HEK293 (cell line): Measurements from ENCODE around the gene EFCAB6.

Source experiments
- FEZF1 ChIP-seq: fragments of 450-650 bp; formaldehyde crosslinking; IDR thresholded peaks from 2 replicates; pipeline ENCODE4 v1.5.1; 2016; ENCODE audit warnings: missing biosample characterization, missing genetic modification characterization
- GLIS1 ChIP-seq: fragments of 450-650 bp; formaldehyde crosslinking; IDR thresholded peaks from 2 replicates; pipeline ENCODE4 v1.5.1; 2016; ENCODE audit warnings: missing biosample characterization, missing genetic modification characterization
- HOXC10 ChIP-seq: sonication (generic); formaldehyde crosslinking; IDR thresholded peaks from 2 replicates; pipeline ENCODE4 v1.8.1; 2023; ENCODE audit warnings: mild to moderate bottlenecking, missing genetic modification reagents
- SALL2 ChIP-seq: fragments of 450-650 bp; formaldehyde crosslinking; IDR thresholded peaks from 2 replicates; pipeline ENCODE4 v1.5.0; 2017; ENCODE audit warnings: missing biosample characterization, mild to moderate bottlenecking, missing genetic modification characterization, borderline replicate concordance
- SP2 ChIP-seq: fragments of 450-650 bp; formaldehyde crosslinking; IDR thresholded peaks from 2 replicates; pipeline ENCODE4 v1.5.1; 2016; ENCODE audit warnings: missing biosample characterization, missing genetic modification characterization
- SP3 ChIP-seq: fragments of 450-650 bp; formaldehyde crosslinking; IDR thresholded peaks from 2 replicates; pipeline ENCODE4 v1.5.1; 2016; ENCODE audit warnings: missing biosample characterization, missing genetic modification characterization
- ZNF501 ChIP-seq: fragments of 450-650 bp; formaldehyde crosslinking; IDR thresholded peaks from 2 replicates; pipeline ENCODE4 v1.5.1; 2016; ENCODE audit warnings: missing biosample characterization, missing genetic modification characterization
- TF ChIP-seq, protein P1 (sequence below): fragments of 450-650 bp; formaldehyde crosslinking; IDR thresholded peaks from 2 replicates; pipeline ENCODE4 v1.5.1; 2016; ENCODE audit warnings: missing biosample characterization, missing genetic modification characterization
- TF ChIP-seq, protein P2 (sequence below): fragments of 450-650 bp; IDR thresholded peaks from 2 replicates; pipeline ENCODE4 v1.5.1; 2018; ENCODE audit warnings: missing biosample characterization, mild to moderate bottlenecking, missing genetic modification characterization

DNA sequence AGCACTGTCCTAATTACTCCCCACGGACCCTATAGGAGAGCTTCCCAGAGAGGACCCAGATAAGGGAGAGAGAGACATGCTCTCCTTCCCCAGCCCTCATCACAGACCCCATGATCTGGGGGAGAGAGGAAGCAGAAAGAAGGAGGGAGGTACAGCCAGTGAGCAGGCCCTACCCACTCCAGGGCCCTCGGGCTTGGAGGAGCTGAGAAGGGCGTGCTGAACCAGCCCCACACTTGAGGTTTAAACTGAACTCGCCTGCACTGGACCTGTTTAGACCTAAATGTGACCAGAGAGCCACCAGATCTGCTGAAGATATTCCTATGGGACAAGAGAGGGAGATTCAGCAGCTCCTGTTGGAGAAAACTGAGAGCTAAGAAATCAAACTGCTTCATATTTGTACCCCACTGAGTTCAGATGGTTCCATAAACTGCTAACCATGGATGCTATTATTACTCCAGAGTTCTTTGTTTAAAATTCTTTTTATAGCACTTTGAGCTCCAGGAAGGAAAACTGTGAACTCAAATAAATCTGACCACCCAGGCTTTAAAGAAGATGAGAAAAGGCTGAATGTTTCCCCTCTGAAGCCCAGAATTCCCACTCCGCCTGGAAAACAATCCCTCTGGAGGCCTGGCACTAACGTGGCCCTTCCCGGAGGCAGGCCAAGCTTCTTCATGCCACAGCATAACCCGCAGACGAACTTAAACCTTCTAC lies 67.2 kb downstream of the EFCAB6 start:
- TF ChIP-seq, protein P1, sequence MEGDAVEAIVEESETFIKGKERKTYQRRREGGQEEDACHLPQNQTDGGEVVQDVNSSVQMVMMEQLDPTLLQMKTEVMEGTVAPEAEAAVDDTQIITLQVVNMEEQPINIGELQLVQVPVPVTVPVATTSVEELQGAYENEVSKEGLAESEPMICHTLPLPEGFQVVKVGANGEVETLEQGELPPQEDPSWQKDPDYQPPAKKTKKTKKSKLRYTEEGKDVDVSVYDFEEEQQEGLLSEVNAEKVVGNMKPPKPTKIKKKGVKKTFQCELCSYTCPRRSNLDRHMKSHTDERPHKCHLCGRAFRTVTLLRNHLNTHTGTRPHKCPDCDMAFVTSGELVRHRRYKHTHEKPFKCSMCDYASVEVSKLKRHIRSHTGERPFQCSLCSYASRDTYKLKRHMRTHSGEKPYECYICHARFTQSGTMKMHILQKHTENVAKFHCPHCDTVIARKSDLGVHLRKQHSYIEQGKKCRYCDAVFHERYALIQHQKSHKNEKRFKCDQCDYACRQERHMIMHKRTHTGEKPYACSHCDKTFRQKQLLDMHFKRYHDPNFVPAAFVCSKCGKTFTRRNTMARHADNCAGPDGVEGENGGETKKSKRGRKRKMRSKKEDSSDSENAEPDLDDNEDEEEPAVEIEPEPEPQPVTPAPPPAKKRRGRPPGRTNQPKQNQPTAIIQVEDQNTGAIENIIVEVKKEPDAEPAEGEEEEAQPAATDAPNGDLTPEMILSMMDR (tag by site-specific recombination) = no peak
- TF ChIP-seq HOXC10 (CRISPR knock-in tag) = no peak
- TF ChIP-seq SP3 (tag by site-specific recombination) = no peak
- no peak for TF ChIP-seq SP2 (tag by site-specific recombination)
- TF ChIP-seq, protein P2, sequence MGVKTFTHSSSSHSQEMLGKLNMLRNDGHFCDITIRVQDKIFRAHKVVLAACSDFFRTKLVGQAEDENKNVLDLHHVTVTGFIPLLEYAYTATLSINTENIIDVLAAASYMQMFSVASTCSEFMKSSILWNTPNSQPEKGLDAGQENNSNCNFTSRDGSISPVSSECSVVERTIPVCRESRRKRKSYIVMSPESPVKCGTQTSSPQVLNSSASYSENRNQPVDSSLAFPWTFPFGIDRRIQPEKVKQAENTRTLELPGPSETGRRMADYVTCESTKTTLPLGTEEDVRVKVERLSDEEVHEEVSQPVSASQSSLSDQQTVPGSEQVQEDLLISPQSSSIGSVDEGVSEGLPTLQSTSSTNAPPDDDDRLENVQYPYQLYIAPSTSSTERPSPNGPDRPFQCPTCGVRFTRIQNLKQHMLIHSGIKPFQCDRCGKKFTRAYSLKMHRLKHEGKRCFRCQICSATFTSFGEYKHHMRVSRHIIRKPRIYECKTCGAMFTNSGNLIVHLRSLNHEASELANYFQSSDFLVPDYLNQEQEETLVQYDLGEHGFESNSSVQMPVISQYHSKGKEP = no peak
- no peak for TF ChIP-seq ZNF501
- no peak for TF ChIP-seq FEZF1 (tag by site-specific recombination)
- TF ChIP-seq GLIS1 (tag by site-specific recombination) = no peak
- TF ChIP-seq SALL2 (tag by site-specific recombination) = no peak
